ENCODE measurements around the gene FHIT.
A peak's percentile ranks its signal among the peaks of the same experiment; 100 is the strongest.

Gene FHIT

GRCh38 chr3:60809857-60810610 is 441.2 kb downstream of the FHIT start:
- DNase-seq = no peak

GRCh38 chr3:60803216-60804173 is 447.8 kb downstream of the FHIT start:
- no peak for DNase-seq

- peak; percentile 1 for DNase-seq
Observed at GRCh38 chr3:60801307-60801706, 449.9 kb downstream of the FHIT start.

- no peak for DNase-seq
Observed at GRCh38 chr3:60798456-60798855, 452.8 kb downstream of the FHIT start.

- DNase-seq = no peak
Observed at GRCh38 chr3:60792249-60792852, 458.9 kb downstream of the FHIT start.

- DNase-seq = no peak
Observed at GRCh38 chr3:60788185-60788584, 463.1 kb downstream of the FHIT start.

GRCh38 chr3:60781935-60782334 is 469.3 kb downstream of the FHIT start:
- no peak for DNase-seq

- no peak for DNase-seq
Observed at GRCh38 chr3:60779637-60780036, 471.6 kb downstream of the FHIT start.

GRCh38 chr3:60775985-60776384 is 475.3 kb downstream of the FHIT start:
- DNase-seq = no peak

- no peak for DNase-seq
Observed at GRCh38 chr3:60774617-60775016, 476.6 kb downstream of the FHIT start.

- DNase-seq = no peak
Observed at GRCh38 chr3:60772584-60772983, 478.7 kb downstream of the FHIT start.

GRCh38 chr3:60771766-60772165 is 479.5 kb downstream of the FHIT start:
- DNase-seq = no peak

- DNase-seq = peak; percentile 4
Observed at GRCh38 chr3:60770532-60770931, 480.7 kb downstream of the FHIT start.

GRCh38 chr3:60767536-60767935 is 483.7 kb downstream of the FHIT start:
- no peak for DNase-seq

- DNase-seq = no peak
Observed at GRCh38 chr3:60765776-60766175, 485.5 kb downstream of the FHIT start.

- DNase-seq = no peak
Observed at GRCh38 chr3:60764870-60765269, 486.4 kb downstream of the FHIT start.

GRCh38 chr3:60760145-60760544 is 491.1 kb downstream of the FHIT start:
- DNase-seq = no peak

GRCh38 chr3:60759439-60759838 is 491.8 kb downstream of the FHIT start:
- DNase-seq = no peak

GRCh38 chr3:60758831-60759230 is 492.4 kb downstream of the FHIT start:
- no peak for DNase-seq

- DNase-seq = no peak
Observed at GRCh38 chr3:60758171-60758570, 493.1 kb downstream of the FHIT start.

GRCh38 chr3:60757724-60758123 is 493.5 kb downstream of the FHIT start:
- no peak for DNase-seq

- DNase-seq = no peak
Observed at GRCh38 chr3:60756241-60757030, 494.8 kb downstream of the FHIT start.

GRCh38 chr3:60755094-60755493 is 496.2 kb downstream of the FHIT start:
- peak; percentile 23 for DNase-seq

Data from DMS53 (cell line).